ENCODE data around the gene GVQW3. TPM values are rescaled to one million over a fixed set of nuclear protein-coding genes. Genes with fewer than 3 reads are reported as not detected.

Gene GVQW3
- polyA plus RNA-seq, 4 donors = 0.82 to 5.4 TPM; not detected in 2

GRCh38 chr11:76408171-76408965, 27.2 kb downstream of the GVQW3 start:
- no peaks in the 10 kb centered on the region for H3K27me3 ChIP-seq (ENCODE audit: control insufficient read depth in 3 of 3, insufficient read depth in 3 of 3, low read length in 3 of 3)
- H3K9me3 ChIP-seq (ENCODE audit: control insufficient read depth in 2 of 2, insufficient read depth in 1 of 2, low read depth in 1 of 2, low read length in 1 of 2) = no peaks in the 10 kb centered on the region
- DNase-seq = no peak
- FAIRE-seq = no peak
- no peaks in the 10 kb centered on the region for H3K4me1 ChIP-seq (ENCODE audit: control insufficient read depth in 3 of 3, insufficient read depth in 2 of 3, low read depth in 1 of 3, low read length in 2 of 3)
- no peak overlapping the region for H3K4me3 ChIP-seq (ENCODE audit: low read depth in 1 of 3, low read length in 3 of 3)
- H3K27ac ChIP-seq (ENCODE audit: low read depth in 1 of 3, low read length in 2 of 3) = no peak overlapping the region
- 67 to 75% (median 68%) methylated on average over 7 of the region's 7 CpGs for WGBS, 3 donors
- H3K36me3 ChIP-seq (ENCODE audit: control insufficient read depth in 3 of 3, insufficient read depth in 2 of 3, low read depth in 1 of 3, low read length in 3 of 3) = no peaks in the 10 kb centered on the region

- WGBS, 3 donors = 75 to 92% (median 88%) methylated on average over 10 of the region's 10 CpGs
- no peak for DNase-seq
- FAIRE-seq = no peak
Observed at GRCh38 chr11:76410851-76411357, 29.8 kb downstream of the GVQW3 start.

GRCh38 chr11:76415073-76415472, 34.0 kb downstream of the GVQW3 start:
- H3K36me3 ChIP-seq (ENCODE audit: control insufficient read depth in 3 of 3, insufficient read depth in 2 of 3, low read depth in 1 of 3, low read length in 3 of 3) = no peaks in the 10 kb centered on the region
- H3K4me3 ChIP-seq (ENCODE audit: low read depth in 1 of 3, low read length in 3 of 3) = no peak overlapping the region
- H3K9me3 ChIP-seq (ENCODE audit: control insufficient read depth in 2 of 2, insufficient read depth in 1 of 2, low read depth in 1 of 2, low read length in 1 of 2) = no peaks in the 10 kb centered on the region
- H3K27ac ChIP-seq (ENCODE audit: low read depth in 1 of 3, low read length in 2 of 3) = no peak overlapping the region
- no peaks in the 10 kb centered on the region for H3K4me1 ChIP-seq (ENCODE audit: control insufficient read depth in 3 of 3, insufficient read depth in 2 of 3, low read depth in 1 of 3, low read length in 2 of 3)
- FAIRE-seq (no peak), DNase-seq (no peak)
- no peaks in the 10 kb centered on the region for H3K27me3 ChIP-seq (ENCODE audit: control insufficient read depth in 3 of 3, insufficient read depth in 3 of 3, low read length in 3 of 3)

More at GRCh38 chr11:76410851-76411357, 29.8 kb downstream of the GVQW3 start:
- no peaks in the 10 kb centered on the region for H3K27me3 ChIP-seq (ENCODE audit: control insufficient read depth in 3 of 3, insufficient read depth in 3 of 3, low read length in 3 of 3)
- no peaks in the 10 kb centered on the region for H3K9me3 ChIP-seq (ENCODE audit: control insufficient read depth in 2 of 2, insufficient read depth in 1 of 2, low read depth in 1 of 2, low read length in 1 of 2)
- H3K4me1 ChIP-seq (ENCODE audit: control insufficient read depth in 3 of 3, insufficient read depth in 2 of 3, low read depth in 1 of 3, low read length in 2 of 3) = no peaks in the 10 kb centered on the region
- no peak overlapping the region for H3K27ac ChIP-seq (ENCODE audit: low read depth in 1 of 3, low read length in 2 of 3)
- no peak overlapping the region for H3K4me3 ChIP-seq (ENCODE audit: low read depth in 1 of 3, low read length in 3 of 3)
- H3K36me3 ChIP-seq (ENCODE audit: control insufficient read depth in 3 of 3, insufficient read depth in 2 of 3, low read depth in 1 of 3, low read length in 3 of 3) = no peaks in the 10 kb centered on the region

GRCh38 chr11:76419896-76420295, 38.8 kb downstream of the GVQW3 start:
- H3K36me3 ChIP-seq (ENCODE audit: control insufficient read depth in 3 of 3, insufficient read depth in 2 of 3, low read depth in 1 of 3, low read length in 3 of 3) = no peaks in the 10 kb centered on the region
- no peaks in the 10 kb centered on the region for H3K4me1 ChIP-seq (ENCODE audit: control insufficient read depth in 3 of 3, insufficient read depth in 2 of 3, low read depth in 1 of 3, low read length in 2 of 3)
- no peaks in the 10 kb centered on the region for H3K9me3 ChIP-seq (ENCODE audit: control insufficient read depth in 2 of 2, insufficient read depth in 1 of 2, low read depth in 1 of 2, low read length in 1 of 2)
- FAIRE-seq (no peak), DNase-seq (peak in 1 of 2 donors; percentile 15)
- peaks cover 0 to 4% (median 0%) of the 10 kb centered on the region in 3 donors for H3K27me3 ChIP-seq (ENCODE audit: control insufficient read depth in 3 of 3, insufficient read depth in 3 of 3, low read length in 3 of 3)
- H3K27ac ChIP-seq (ENCODE audit: low read depth in 1 of 3, low read length in 2 of 3) = no peak overlapping the region
- WGBS, 3 donors = 51 to 65% (median 54%) methylated on average over 3 of the region's 3 CpGs
- H3K4me3 ChIP-seq (ENCODE audit: low read depth in 1 of 3, low read length in 3 of 3) = no peak overlapping the region

- H3K4me1 ChIP-seq (ENCODE audit: control insufficient read depth in 3 of 3, insufficient read depth in 2 of 3, low read depth in 1 of 3, low read length in 2 of 3) = no peaks in the 10 kb centered on the region
- peaks cover 0 to 4% (median 0%) of the 10 kb centered on the region in 3 donors for H3K27me3 ChIP-seq (ENCODE audit: control insufficient read depth in 3 of 3, insufficient read depth in 3 of 3, low read length in 3 of 3)
- H3K36me3 ChIP-seq (ENCODE audit: control insufficient read depth in 3 of 3, insufficient read depth in 2 of 3, low read depth in 1 of 3, low read length in 3 of 3) = no peaks in the 10 kb centered on the region
- DNase-seq = no peak
- FAIRE-seq = no peak
- H3K9me3 ChIP-seq (ENCODE audit: control insufficient read depth in 2 of 2, insufficient read depth in 1 of 2, low read depth in 1 of 2, low read length in 1 of 2) = no peaks in the 10 kb centered on the region
- H3K27ac ChIP-seq (ENCODE audit: low read depth in 1 of 3, low read length in 2 of 3) = no peak overlapping the region
- 45 to 55% (median 52%) methylated on average over 3 of the region's 3 CpGs for WGBS, 3 donors
- H3K4me3 ChIP-seq (ENCODE audit: low read depth in 1 of 3, low read length in 3 of 3) = no peak overlapping the region
Observed at GRCh38 chr11:76424379-76424778, 43.3 kb downstream of the GVQW3 start.

- H3K9me3 ChIP-seq (ENCODE audit: control insufficient read depth in 2 of 2, insufficient read depth in 1 of 2, low read depth in 1 of 2, low read length in 1 of 2) = no peaks in the 10 kb centered on the region
- WGBS, 3 donors = 72 to 90% (median 89%) methylated on average over 2 of the region's 2 CpGs
Observed at GRCh38 chr11:76424891-76425290, 43.8 kb downstream of the GVQW3 start.

GRCh38 chr11:76426660-76427059, 45.5 kb downstream of the GVQW3 start:
- H3K36me3 ChIP-seq (ENCODE audit: control insufficient read depth in 3 of 3, insufficient read depth in 2 of 3, low read depth in 1 of 3, low read length in 3 of 3) = no peaks in the 10 kb centered on the region
- no peaks in the 10 kb centered on the region for H3K4me1 ChIP-seq (ENCODE audit: control insufficient read depth in 3 of 3, insufficient read depth in 2 of 3, low read depth in 1 of 3, low read length in 2 of 3)
- H3K27me3 ChIP-seq (ENCODE audit: control insufficient read depth in 3 of 3, insufficient read depth in 3 of 3, low read length in 3 of 3) = peaks cover 0 to 4% (median 0%) of the 10 kb centered on the region in 3 donors
- no peak overlapping the region for H3K4me3 ChIP-seq (ENCODE audit: low read depth in 1 of 3, low read length in 3 of 3)
- no peak for FAIRE-seq
- no peak for DNase-seq
- no peaks in the 10 kb centered on the region for H3K9me3 ChIP-seq (ENCODE audit: control insufficient read depth in 2 of 2, insufficient read depth in 1 of 2, low read depth in 1 of 2, low read length in 1 of 2)
- no peak overlapping the region for H3K27ac ChIP-seq (ENCODE audit: low read depth in 1 of 3, low read length in 2 of 3)

More at GRCh38 chr11:76424891-76425290, 43.8 kb downstream of the GVQW3 start:
- H3K36me3 ChIP-seq (ENCODE audit: control insufficient read depth in 3 of 3, insufficient read depth in 2 of 3, low read depth in 1 of 3, low read length in 3 of 3) = no peaks in the 10 kb centered on the region
- no peak for DNase-seq
- no peak overlapping the region for H3K27ac ChIP-seq (ENCODE audit: low read depth in 1 of 3, low read length in 2 of 3)
- peaks cover 0 to 4% (median 0%) of the 10 kb centered on the region in 3 donors for H3K27me3 ChIP-seq (ENCODE audit: control insufficient read depth in 3 of 3, insufficient read depth in 3 of 3, low read length in 3 of 3)
- FAIRE-seq = no peak
- H3K4me3 ChIP-seq (ENCODE audit: low read depth in 1 of 3, low read length in 3 of 3) = no peak overlapping the region
- H3K4me1 ChIP-seq (ENCODE audit: control insufficient read depth in 3 of 3, insufficient read depth in 2 of 3, low read depth in 1 of 3, low read length in 2 of 3) = no peaks in the 10 kb centered on the region

- H3K27ac ChIP-seq (ENCODE audit: low read depth in 1 of 3, low read length in 2 of 3) = no peak overlapping the region
- peaks cover 0 to 2% (median 0%) of the 10 kb centered on the region in 3 donors for H3K27me3 ChIP-seq (ENCODE audit: control insufficient read depth in 3 of 3, insufficient read depth in 3 of 3, low read length in 3 of 3)
- H3K4me3 ChIP-seq (ENCODE audit: low read depth in 1 of 3, low read length in 3 of 3) = no peak overlapping the region
- H3K4me1 ChIP-seq (ENCODE audit: control insufficient read depth in 3 of 3, insufficient read depth in 2 of 3, low read depth in 1 of 3, low read length in 2 of 3) = no peaks in the 10 kb centered on the region
- FAIRE-seq (no peak), DNase-seq (no peak)
- H3K9me3 ChIP-seq (ENCODE audit: control insufficient read depth in 2 of 2, insufficient read depth in 1 of 2, low read depth in 1 of 2, low read length in 1 of 2) = no peaks in the 10 kb centered on the region
- 66 to 93% (median 85%) methylated on average over 1 of the region's 1 CpG for WGBS, 3 donors
- H3K36me3 ChIP-seq (ENCODE audit: control insufficient read depth in 3 of 3, insufficient read depth in 2 of 3, low read depth in 1 of 3, low read length in 3 of 3) = no peaks in the 10 kb centered on the region
Observed at GRCh38 chr11:76436020-76436419, 54.9 kb downstream of the GVQW3 start.

All from small intestine (tissue), 7 donors.